HepG2 (cell line): ENCODE results near the gene NELFCD. TPM values are rescaled to one million over a fixed set of nuclear protein-coding genes. Genes with fewer than 3 reads are reported as not detected.
A peak's percentile ranks its signal among the peaks of the same experiment; 100 is the strongest.

Experiments used
- AGO1 ChIP-seq: fragments of 200-400 bp; formaldehyde crosslinking; IDR thresholded peaks from 2 replicates; pipeline ENCODE4 v1.6.1; 2017; ENCODE audit warnings: mild to moderate bottlenecking, low read depth, low read length, moderate library complexity; ENCODE audit not compliant: poor library complexity, severe bottlenecking
- HOMEZ ChIP-seq: IDR thresholded peaks from 2 replicates; pipeline ENCODE4 v1.6.1; 2016; ENCODE audit warnings: low read depth
- MAZ ChIP-seq, 2 experiments: sonication (generic) in 1 of 2; formaldehyde crosslinking in 1 of 2; IDR thresholded peaks; 2 replicates each; pipeline versions ENCODE4 v1.5.0 to v1.6.1; 2012 to 2020; ENCODE audit warnings: low read depth in 2 of 2, mild to moderate bottlenecking in 2 of 2, borderline replicate concordance in 1 of 2, improper control_type of control experiment in 1 of 2, low read length in 1 of 2, missing genetic modification reagents in 1 of 2, moderate library complexity in 1 of 2
- MYPOP ChIP-seq: sonication (generic); formaldehyde crosslinking; IDR thresholded peaks from 2 replicates; pipeline ENCODE4 v1.8.1; 2023; ENCODE audit warnings: mild to moderate bottlenecking, moderate library complexity, missing genetic modification reagents
- NR2F6 ChIP-seq, 2 experiments: IDR thresholded peaks; 2 replicates each; pipeline ENCODE4 v1.6.1; 2016; ENCODE audit warnings: antibody characterized with exemption in 1 of 2, mild to moderate bottlenecking in 1 of 2
- PAX8 ChIP-seq: sonication (generic); formaldehyde crosslinking; IDR thresholded peaks from 2 replicates; pipeline ENCODE4 v1.8.0; 2022; ENCODE audit warnings: mild to moderate bottlenecking, missing genetic modification reagents, borderline replicate concordance
- RNF219 ChIP-seq: sonication (generic); formaldehyde crosslinking; IDR thresholded peaks from 2 replicates; pipeline ENCODE4 v1.5.0; 2020; ENCODE audit warnings: mild to moderate bottlenecking, missing genetic modification reagents
- RXRB ChIP-seq: IDR thresholded peaks from 2 replicates; pipeline ENCODE4 v1.6.1; 2016; ENCODE audit warnings: borderline replicate concordance, missing genetic modification reagents, missing compliant biosample characterization
- YY1 ChIP-seq: IDR thresholded peaks from 2 replicates; pipeline ENCODE4 v1.6.1; 2011; ENCODE audit warnings: low read length, low read depth, moderate library complexity, mild to moderate bottlenecking; ENCODE audit not compliant: insufficient read depth, insufficient replicate concordance
- ZNF362 ChIP-seq: sonication (generic); formaldehyde crosslinking; IDR thresholded peaks from 2 replicates; pipeline ENCODE4 v1.4.0; 2020; ENCODE audit warnings: missing genetic modification reagents, mild to moderate bottlenecking, borderline replicate concordance
- ZNF441 ChIP-seq: sonication (generic); formaldehyde crosslinking; IDR thresholded peaks from 2 replicates; pipeline ENCODE4 v1.7.0; 2021; ENCODE audit warnings: missing genetic modification reagents, borderline replicate concordance
- ZNF687 ChIP-seq: sonication (generic); formaldehyde crosslinking; IDR thresholded peaks from 2 replicates; pipeline ENCODE4 v1.5.1; 2020; ENCODE audit warnings: mild to moderate bottlenecking, missing genetic modification reagents, moderate library complexity
- polyA plus RNA-seq, 8 experiments: library from polyadenylated mRNA; depleted of rRNA in 3 of 8; stranded (reverse) in 7 of 8; unstranded in 1 of 8; fragments of >200 nt; fragmentation: Illumina TruSeq in 4 of 8; extraction: Trizol in 4 of 8; gene quantifications; 2 replicates each; pipeline versions ENCODE4 v1.2.1 to v1.2.3, GENCODE V29; 2011 to 2016; ENCODE audit warnings: low read depth in 4 of 8, missing spikeins in 1 of 8, mixed read lengths in 1 of 8; ENCODE audit not compliant: insufficient read depth in 1 of 8
- total RNA-seq, 5 experiments: library from RNA; depleted of rRNA; stranded (reverse); fragments of >200 nt; fragmentation: Illumina TruSeq; extraction: Trizol; gene quantifications; 2 replicates each; pipeline ENCODE4 v1.2.3, GENCODE V29; 2016; ENCODE audit warnings: low read depth in 1 of 5

NELFCD gene
- total and polyA plus RNA-seq, 2 of the 13 experiments (the other 11 are each of a cell fraction or from before 2014, with no cell fraction given) = 159 to 203 TPM

GRCh38 chr20:59042796-59043631 lies 62.0 kb downstream of the NELFCD start (continued):
- peak; percentile 6 for TF ChIP-seq AGO1
- no peak for TF ChIP-seq NR2F6 (IDR thresholded peaks at IDR 0.05)
- 0 out of 2 replicates have a peak, but pooled peaks have one; percentile 9 for TF ChIP-seq NR2F6 (CRISPR knock-in tag; IDR thresholded peaks at IDR 0.05)
- TF ChIP-seq MAZ (IDR thresholded peaks at IDR 0.05; ENCODE audit: borderline replicate concordance, low read depth, low read length) = no peak
- TF ChIP-seq MAZ (CRISPR knock-in tag; IDR thresholded peaks at IDR 0.05; ENCODE audit: low read depth) = 0 out of 2 replicates have a peak, but pooled peaks have one; percentile 19
- 0 out of 2 replicates have a peak, but pooled peaks have one; percentile 32 for TF ChIP-seq RXRB
- TF ChIP-seq YY1 = peak; percentile 22
- TF ChIP-seq PAX8 (CRISPR knock-in tag) = 0 out of 2 replicates have a peak, but pooled peaks have one; percentile 42
- peak; percentile 39; the same call in 1 of the 2 replicates for TF ChIP-seq ZNF687 (CRISPR knock-in tag)
- TF ChIP-seq ZNF362 (CRISPR knock-in tag) = no peak
- TF ChIP-seq HOMEZ (CRISPR knock-in tag) = no peak
- no peak for TF ChIP-seq ZNF441 (CRISPR knock-in tag)
- peak; percentile 100 for TF ChIP-seq MYPOP (CRISPR knock-in tag)
- no peak for TF ChIP-seq RNF219
